ENCODE results near the gene C2CD2L.
"Not testable (repeated sequence)": the region's sequence is repeated elsewhere in the genome, so short reads cannot be mapped to it uniquely, and the experiment has no call there.

Gene C2CD2L

DNA sequence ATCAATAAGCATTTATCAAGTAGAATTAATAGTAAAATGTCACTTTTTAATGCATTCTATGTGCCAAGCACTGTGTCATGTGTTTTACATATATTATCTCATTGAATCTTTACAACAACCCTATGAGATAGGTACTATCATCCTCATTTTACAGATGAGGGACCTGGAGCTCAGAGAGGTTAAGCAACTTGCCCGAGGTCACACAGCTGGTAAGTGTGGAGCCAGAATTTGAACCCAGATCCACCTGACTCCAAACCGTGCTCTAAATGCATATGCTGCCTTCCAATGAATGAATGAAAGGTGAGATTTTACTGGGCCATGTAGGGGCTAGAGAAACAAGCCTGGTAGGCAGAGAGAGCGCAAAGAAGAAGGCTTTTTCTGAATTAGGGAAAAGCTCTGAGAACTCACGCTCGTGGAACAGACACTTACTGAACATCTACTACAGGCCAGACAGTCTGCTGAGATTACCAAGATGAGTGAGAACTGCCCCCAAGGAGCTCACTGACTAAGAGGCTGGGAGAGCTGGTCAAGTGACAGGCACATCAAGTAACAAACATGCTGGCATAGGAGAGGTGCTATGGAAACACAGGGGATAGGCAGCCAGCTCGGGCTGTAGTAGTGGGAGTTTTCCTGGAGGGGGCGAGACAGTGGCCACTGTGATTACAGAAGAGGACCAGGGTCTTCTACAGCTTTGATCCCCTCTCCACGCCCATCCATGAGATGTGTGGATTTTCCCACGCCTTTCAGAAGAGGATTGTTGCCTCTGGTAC is 46.1 kb downstream of the C2CD2L start:
- DNase-seq: no peak

DNA sequence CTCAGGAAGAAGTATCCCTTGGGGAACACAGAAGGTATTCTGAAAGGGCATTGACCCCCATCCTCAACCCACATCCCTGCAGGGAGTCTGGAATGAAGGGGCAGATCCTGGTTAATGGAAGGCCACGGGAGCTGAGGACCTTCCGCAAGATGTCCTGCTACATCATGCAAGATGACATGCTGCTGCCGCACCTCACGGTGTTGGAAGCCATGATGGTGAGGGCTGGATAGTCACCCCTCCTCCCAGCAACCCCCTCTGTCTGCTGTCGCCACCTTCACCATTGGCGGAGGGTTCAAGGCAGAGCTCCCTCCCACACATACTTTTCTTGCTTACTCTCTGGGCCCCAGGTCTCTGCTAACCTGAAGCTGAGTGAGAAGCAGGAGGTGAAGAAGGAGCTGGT is 47.0 kb downstream of the C2CD2L start:
- no peak for DNase-seq

DNA sequence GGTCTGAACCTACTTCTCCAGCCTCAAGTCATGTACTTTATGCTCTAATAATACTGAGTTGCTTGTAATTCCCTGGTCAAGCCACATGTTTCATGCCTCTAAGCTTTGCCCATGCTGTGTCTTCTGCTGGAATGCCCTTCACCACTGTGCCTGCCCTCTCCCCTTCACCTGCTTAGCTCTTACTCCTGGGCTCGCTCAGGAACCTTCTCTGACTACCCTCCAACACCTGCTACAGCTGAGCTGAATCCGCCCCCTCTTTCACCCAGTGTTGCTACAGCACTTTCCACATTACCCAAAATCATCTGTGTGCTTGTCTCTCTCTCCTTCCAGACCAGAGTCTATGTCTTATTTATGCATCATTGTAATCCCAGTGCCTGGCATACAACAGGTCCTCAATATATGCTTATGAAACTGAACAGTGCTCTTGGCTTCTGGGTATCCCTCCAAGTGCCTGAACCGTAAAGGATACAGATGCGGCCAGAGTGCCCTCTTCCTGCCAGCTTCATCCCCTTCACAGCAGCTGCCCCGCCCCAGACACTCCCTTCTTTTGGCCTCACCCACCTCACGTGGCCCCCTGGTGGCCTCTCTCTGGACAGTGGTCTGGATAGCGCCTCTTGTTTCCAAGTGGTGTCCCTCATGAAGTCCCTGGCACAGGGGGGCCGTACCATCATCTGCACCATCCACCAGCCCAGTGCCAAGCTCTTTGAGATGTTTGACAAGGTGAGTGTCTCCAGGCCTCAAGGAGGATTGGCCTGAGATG is 48.8 kb downstream of the C2CD2L start:
- DNase-seq: no peak

DNA sequence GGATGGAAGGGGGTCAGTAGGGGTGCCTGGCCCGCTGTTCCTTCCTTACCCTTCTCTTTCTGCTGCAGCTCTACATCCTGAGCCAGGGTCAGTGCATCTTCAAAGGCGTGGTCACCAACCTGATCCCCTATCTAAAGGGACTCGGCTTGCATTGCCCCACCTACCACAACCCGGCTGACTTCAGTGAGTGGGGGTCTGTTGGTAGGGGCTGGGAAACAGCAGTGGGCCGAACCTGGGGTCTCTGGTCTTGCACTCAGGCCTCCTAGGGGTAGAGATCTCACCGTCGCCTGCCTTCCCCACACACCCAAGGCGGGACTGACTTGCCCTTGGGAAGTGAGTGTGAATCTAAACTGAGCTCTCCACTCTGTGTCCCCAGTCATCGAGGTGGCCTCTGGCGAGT is 49.4 kb downstream of the C2CD2L start:
- no peak for DNase-seq

DNA sequence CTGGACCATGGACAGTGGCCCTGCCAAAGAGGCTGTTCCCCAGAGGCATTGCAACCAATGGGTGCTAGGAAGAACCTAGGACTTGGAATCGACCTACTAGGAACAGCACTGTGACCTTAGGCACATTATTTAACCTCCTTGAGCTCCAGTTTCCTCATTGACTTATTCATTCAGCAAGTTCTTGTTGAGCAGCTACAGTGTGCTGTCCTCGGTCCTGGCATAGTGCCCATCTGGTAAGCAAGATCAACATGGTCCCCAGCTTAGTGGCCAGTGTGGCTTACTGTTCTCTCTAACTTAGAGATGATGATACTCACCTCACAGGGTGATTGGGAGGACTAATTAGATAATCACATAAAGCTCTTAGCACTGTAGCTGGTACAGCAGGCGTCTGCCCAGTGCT is 49.9 kb downstream of the C2CD2L start:
- no peak for DNase-seq

DNA sequence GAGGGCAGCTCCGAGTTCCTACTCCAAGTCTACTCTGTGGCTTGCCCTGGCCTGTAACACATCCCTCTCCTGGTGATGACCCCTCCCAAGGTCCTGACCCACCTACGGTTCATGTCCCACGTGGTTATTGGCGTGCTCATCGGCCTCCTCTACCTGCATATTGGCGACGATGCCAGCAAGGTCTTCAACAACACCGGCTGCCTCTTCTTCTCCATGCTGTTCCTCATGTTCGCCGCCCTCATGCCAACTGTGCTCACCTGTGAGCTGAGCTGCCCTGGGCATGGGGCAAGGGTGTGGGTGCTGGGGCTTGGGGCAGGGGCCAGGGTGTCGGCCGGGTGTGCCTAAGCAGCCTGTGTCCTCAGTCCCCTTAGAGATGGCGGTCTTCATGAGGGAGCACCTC is 51.3 kb downstream of the C2CD2L start:
- no peak for DNase-seq

DNA sequence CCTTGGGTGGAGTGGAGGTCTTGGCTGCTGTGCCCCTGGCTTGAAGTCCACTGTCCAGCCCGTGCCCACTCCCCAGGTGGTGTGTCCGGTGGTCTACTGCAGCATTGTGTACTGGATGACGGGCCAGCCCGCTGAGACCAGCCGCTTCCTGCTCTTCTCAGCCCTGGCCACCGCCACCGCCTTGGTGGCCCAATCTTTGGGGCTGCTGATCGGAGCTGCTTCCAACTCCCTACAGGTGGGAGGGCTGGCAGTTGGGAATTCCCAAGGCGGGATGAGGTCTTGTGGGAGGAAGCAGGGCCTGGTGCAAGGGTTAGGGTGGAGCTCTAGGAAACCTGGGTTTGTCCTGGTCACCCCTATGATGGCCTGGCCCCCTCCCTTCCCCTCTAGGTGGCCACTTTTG is 53.0 kb downstream of the C2CD2L start:
- DNase-seq: no peak

DNA sequence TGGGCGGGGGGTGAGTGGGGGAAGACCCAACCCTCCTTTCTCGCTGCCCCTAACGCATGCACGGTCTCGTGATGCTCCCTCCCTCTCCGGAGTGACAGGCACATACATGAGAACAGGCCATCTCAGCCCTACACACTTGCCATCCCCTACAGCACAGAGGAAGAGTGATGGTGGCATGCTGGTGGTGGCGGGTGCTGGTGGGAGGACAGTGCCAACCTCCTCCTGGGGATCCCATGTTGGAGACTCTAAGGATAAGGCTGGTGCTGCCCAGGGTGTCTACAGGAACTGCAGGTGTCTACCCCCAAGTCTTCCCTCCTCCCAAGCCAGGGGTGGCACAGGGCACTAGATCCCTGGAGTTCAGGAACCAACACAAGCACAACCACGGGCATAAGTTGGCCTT is 54.7 kb downstream of the C2CD2L start:
- DNase-seq: no peak

DNA sequence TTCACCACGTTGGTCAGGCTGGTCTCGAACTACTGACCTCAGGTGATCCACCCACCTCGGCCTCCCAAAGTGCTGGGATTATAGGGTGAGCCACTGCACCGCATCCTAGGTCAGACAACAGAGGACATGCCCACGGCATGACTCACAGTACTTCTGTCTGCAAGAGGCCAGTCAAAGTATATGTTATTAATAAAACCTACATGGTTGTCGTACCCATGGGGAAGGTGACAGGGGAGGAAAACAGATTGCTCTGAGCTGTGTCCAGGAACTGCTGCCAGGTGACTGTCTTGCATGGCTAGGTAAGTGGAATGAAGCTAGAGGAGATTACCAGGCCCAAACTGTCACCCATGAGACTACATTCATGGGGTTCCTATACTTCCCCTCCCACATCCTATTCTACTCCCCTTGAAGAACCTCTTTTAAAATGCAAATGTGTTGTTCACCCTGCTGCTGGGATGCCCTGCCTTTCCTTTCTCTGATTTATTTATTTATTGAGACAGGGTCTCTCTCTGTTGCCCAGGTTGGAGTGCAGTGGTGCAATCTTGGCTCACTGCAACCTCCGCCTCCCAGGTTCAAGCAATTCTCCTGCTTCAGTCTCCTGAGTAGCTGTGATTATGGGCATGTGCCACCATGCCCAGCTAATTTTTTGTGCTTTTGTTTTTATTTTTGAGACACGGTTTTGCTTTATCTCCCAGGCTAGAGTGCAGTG is 59.4 kb downstream of the C2CD2L start:
- DNase-seq: peak; percentile 45

DNA sequence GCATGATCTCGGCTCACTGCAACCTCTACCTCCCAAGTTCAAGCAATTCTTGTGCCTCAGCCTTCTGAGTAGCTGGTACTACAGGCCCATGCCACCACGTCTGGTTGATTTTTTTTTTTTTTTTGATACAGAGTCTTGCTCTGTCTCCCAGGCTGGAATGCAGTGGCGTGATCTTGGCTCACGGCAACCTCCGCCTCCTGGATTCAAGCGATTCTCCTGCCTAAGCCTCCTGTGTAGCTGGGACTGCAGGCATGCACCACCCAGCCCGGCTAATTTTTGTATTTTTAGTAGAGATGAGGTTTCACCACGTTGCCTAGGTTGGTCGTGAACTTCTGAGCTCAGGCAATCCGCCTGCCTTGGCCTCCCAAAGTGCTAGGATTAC is 59.9 kb downstream of the C2CD2L start:
- DNase-seq: not testable (repeated sequence)

DNA sequence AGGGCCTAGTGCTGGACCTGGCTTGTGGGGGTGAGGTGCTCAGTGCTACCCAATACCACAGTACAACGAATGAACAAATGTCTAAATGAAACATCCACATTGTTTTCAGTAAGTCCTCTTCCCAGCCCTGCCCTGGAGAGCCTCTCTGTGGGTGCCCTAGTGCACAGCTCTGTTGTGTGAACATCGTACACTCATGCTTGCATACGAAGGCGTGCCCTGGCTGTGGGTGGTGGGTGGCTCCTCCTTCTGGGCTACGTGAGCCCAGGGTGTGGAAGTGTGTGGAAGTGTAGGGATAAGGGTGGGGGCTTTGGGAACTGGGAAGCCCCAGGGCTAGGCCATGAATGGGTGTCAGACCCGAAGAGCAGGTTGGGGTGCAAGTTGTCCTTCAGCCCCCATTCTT is 60.8 kb downstream of the C2CD2L start:
- no peak for DNase-seq
